Osteoblast (primary cell): ENCODE data around the gene TREH. TPM values are rescaled to one million over a fixed set of nuclear protein-coding genes. Genes with fewer than 3 reads are reported as not detected.

Experiments
- DNase-seq: peaks from one replicate; pipeline ENCODE4 v3.0.0; 2011; ENCODE audit warnings: low spot score, mixed read lengths; ENCODE audit not compliant: insufficient read length; ENCODE audit errors: missing footprints
- H2AFZ ChIP-seq: 2 replicates; pipeline ENCODE4 v1.6.0; 2011; ENCODE audit warnings: mild to moderate bottlenecking, low read length
- H3K27ac ChIP-seq: 2 replicates; pipeline ENCODE4 v1.5.1; 2011; ENCODE audit warnings: mild to moderate bottlenecking, low read depth, low read length, moderate library complexity
- H3K27me3 ChIP-seq: 2 replicates; pipeline ENCODE4 v1.6.0; 2012; ENCODE audit warnings: mild to moderate bottlenecking, control low read depth, inconsistent platforms, low read length, moderate library complexity; ENCODE audit not compliant: insufficient read depth
- H3K36me3 ChIP-seq: 2 replicates; pipeline ENCODE4 v1.5.1; 2011; ENCODE audit warnings: mild to moderate bottlenecking, low read length, control low read depth, moderate library complexity; ENCODE audit not compliant: insufficient read depth
- H3K4me1 ChIP-seq: 2 replicates; pipeline ENCODE4 v1.5.1; 2011; ENCODE audit warnings: mild to moderate bottlenecking, low read length, control low read depth, moderate library complexity; ENCODE audit not compliant: insufficient read depth
- H3K4me2 ChIP-seq: 2 replicates; pipeline ENCODE4 v1.6.0; 2011; ENCODE audit warnings: mild to moderate bottlenecking, low read length; ENCODE audit not compliant: insufficient read depth
- H3K4me3 ChIP-seq: fragments of 200-600 bp; sonication (generic); 3 replicates; pipeline ENCODE4 v1.5.1; 2012; ENCODE audit warnings: mild to moderate bottlenecking, low read length, inconsistent platforms; ENCODE audit not compliant: insufficient read depth
- H3K79me2 ChIP-seq: 2 replicates; pipeline ENCODE4 v1.6.0; 2012; ENCODE audit warnings: mild to moderate bottlenecking, low read length, control low read depth, inconsistent platforms; ENCODE audit not compliant: insufficient read depth
- H3K9me3 ChIP-seq: 2 replicates; pipeline ENCODE4 v1.5.1; 2011; ENCODE audit warnings: low read depth, low read length, control low read depth
- H4K20me1 ChIP-seq: 2 replicates; pipeline ENCODE4 v1.6.0; 2012; ENCODE audit warnings: mild to moderate bottlenecking, low read length, control low read depth; ENCODE audit not compliant: insufficient read depth
- CTCF ChIP-seq: IDR thresholded peaks from 2 replicates; pipeline ENCODE4 v1.5.1; 2011; ENCODE audit warnings: mild to moderate bottlenecking, low read depth, low read length, moderate library complexity; ENCODE audit errors: extremely low read depth
- total RNA-seq: library from RNA; depleted of rRNA; stranded (reverse); fragments of >200 nt; gene quantifications from 2 replicates; pipeline ENCODE4 v1.2.3, GENCODE V29; 2012

Gene TREH
- total RNA-seq, 1 donor = not detected

- peaks cover 35% of the 10 kb centered on the region for H4K20me1 ChIP-seq
- peaks cover 4% of the 10 kb centered on the region for H3K79me2 ChIP-seq
- peaks cover 89% of the 10 kb centered on the region for H3K36me3 ChIP-seq
- TF ChIP-seq CTCF = no peak
- no peak overlapping the region for H3K4me3 ChIP-seq
- DNase-seq = no peak
- no peak overlapping the region for H3K27ac ChIP-seq
- no peaks in the 10 kb centered on the region for H3K4me1 ChIP-seq
- H3K27me3 ChIP-seq = no peaks in the 10 kb centered on the region
- H3K9me3 ChIP-seq = no peaks in the 10 kb centered on the region
- H3K4me2 ChIP-seq = no peak overlapping the region
- no peak overlapping the region for H2AFZ ChIP-seq
These were observed 25.6 kb downstream of the TREH start for GRCh38 chr11:118653684-118654390.

GRCh38 chr11:118652681-118653181, 26.7 kb downstream of the TREH start:
- H3K4me1 ChIP-seq = no peaks in the 10 kb centered on the region
- peaks cover 4% of the 10 kb centered on the region for H3K79me2 ChIP-seq
- no peak overlapping the region for H3K4me3 ChIP-seq
- no peaks in the 10 kb centered on the region for H3K27me3 ChIP-seq
- H4K20me1 ChIP-seq = peaks cover 38% of the 10 kb centered on the region
- no peak for TF ChIP-seq CTCF
- no peaks in the 10 kb centered on the region for H3K9me3 ChIP-seq
- DNase-seq = no peak
- H3K4me2 ChIP-seq = no peak overlapping the region
- H3K27ac ChIP-seq = no peak overlapping the region
- H3K36me3 ChIP-seq = peaks cover 91% of the 10 kb centered on the region
- H2AFZ ChIP-seq = no peak overlapping the region

GRCh38 chr11:118651820-118652219, 27.6 kb downstream of the TREH start:
- TF ChIP-seq CTCF = no peak
- H3K9me3 ChIP-seq = no peaks in the 10 kb centered on the region
- H3K36me3 ChIP-seq = peaks cover 95% of the 10 kb centered on the region

GRCh38 chr11:118650366-118650765, 29.1 kb downstream of the TREH start:
- no peak overlapping the region for H3K4me3 ChIP-seq
- peaks cover 92% of the 10 kb centered on the region for H3K36me3 ChIP-seq
- no peaks in the 10 kb centered on the region for H3K9me3 ChIP-seq
- DNase-seq = no peak
- H2AFZ ChIP-seq = no peak overlapping the region
- H3K4me1 ChIP-seq = no peaks in the 10 kb centered on the region
- peaks cover 41% of the 10 kb centered on the region for H4K20me1 ChIP-seq
- peaks cover 8% of the 10 kb centered on the region for H3K79me2 ChIP-seq
- H3K4me2 ChIP-seq = no peak overlapping the region
- H3K27me3 ChIP-seq = no peaks in the 10 kb centered on the region
- no peak for TF ChIP-seq CTCF
- H3K27ac ChIP-seq = no peak overlapping the region

More at GRCh38 chr11:118651820-118652219, 27.6 kb downstream of the TREH start:
- no peak for DNase-seq
- no peak overlapping the region for H3K4me3 ChIP-seq
- no peak overlapping the region for H2AFZ ChIP-seq
- H3K27ac ChIP-seq = no peak overlapping the region
- H3K4me2 ChIP-seq = no peak overlapping the region
- no peaks in the 10 kb centered on the region for H3K4me1 ChIP-seq
- no peaks in the 10 kb centered on the region for H3K27me3 ChIP-seq
- H4K20me1 ChIP-seq = peaks cover 41% of the 10 kb centered on the region
- peaks cover 4% of the 10 kb centered on the region for H3K79me2 ChIP-seq
